ENCODE measurements around the gene TIGD6. TPM values are rescaled to one million over a fixed set of nuclear protein-coding genes. Genes with fewer than 3 reads are reported as not detected.
"Not testable (repeated sequence)": the region's sequence is repeated elsewhere in the genome, so short reads cannot be mapped to it uniquely, and the experiment has no call there.

Gene TIGD6
- total RNA-seq, 1 experiment from 2014 or later = 4.3 TPM

DNA sequence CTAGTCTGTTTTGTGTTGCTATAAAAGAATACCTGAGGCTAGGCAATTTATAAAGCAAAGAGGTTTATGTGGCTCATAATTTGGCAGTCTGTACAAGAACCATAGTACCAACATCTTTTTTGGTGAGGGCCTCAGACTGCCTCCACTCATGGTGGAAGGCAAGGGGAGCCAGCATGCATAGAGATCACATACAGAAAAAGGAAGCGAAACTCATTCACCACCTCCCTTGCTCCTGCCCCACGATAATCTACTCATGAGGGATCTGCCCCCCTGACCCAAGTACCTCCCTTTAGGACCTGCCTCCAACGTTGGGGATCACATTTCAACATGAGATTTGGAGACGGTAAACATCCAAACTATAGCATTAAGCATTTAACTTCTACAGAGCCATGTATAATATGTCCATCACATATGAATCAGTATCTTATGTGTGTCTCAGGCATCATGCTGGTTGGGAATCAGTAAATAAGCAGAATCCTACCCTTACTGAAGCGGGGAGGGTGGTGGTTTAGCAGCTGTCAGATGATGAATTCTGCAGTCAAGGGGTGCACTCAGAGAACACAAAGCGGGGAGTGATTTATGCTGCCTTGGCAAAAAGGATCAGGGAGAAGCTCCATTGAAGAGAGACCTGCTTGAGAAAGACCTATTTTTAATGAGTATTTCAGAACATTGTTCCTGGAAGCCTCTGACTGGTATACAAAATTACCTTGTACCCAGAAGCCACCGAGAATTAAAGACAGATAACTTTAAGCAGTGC is 34.9 kb upstream of the TIGD6 start:
- ChIA-PET CTCF (interaction anchor here (0.6 kb wide), 1 partner anchor 10 kb away, joined by 3 read pairs; no protein-coding TSS in a partner anchor), POLR2A (no interaction called here)
- no peaks in the 10 kb centered on the region for H3K9me3 Mint-ChIP-seq (ENCODE audit: unreplicated experiment)
- TF ChIP-seq, protein P1, sequence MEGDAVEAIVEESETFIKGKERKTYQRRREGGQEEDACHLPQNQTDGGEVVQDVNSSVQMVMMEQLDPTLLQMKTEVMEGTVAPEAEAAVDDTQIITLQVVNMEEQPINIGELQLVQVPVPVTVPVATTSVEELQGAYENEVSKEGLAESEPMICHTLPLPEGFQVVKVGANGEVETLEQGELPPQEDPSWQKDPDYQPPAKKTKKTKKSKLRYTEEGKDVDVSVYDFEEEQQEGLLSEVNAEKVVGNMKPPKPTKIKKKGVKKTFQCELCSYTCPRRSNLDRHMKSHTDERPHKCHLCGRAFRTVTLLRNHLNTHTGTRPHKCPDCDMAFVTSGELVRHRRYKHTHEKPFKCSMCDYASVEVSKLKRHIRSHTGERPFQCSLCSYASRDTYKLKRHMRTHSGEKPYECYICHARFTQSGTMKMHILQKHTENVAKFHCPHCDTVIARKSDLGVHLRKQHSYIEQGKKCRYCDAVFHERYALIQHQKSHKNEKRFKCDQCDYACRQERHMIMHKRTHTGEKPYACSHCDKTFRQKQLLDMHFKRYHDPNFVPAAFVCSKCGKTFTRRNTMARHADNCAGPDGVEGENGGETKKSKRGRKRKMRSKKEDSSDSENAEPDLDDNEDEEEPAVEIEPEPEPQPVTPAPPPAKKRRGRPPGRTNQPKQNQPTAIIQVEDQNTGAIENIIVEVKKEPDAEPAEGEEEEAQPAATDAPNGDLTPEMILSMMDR (IDR thresholded peaks at IDR 0.05; ENCODE audit: insufficient read depth in 1 of 2, low read depth in 1 of 2, low read length in 1 of 2, severe bottlenecking in 1 of 2, unreplicated experiment in 1 of 2) = no peak
- no peaks in the 10 kb centered on the region for H3K27me3 Mint-ChIP-seq (ENCODE audit: insufficient read depth, unreplicated experiment)
- Histone ChIP-seq H3K4me3 (ENCODE audit: low read depth, low read length) (no peak overlapping the region), H3K36me3 (ENCODE audit: control insufficient read depth, insufficient read depth, low read length) (peaks cover 11% of the 10 kb centered on the region), H3K9me3 (no peaks in the 10 kb centered on the region), H3K4me1 (0 out of 2 replicates have a peak, but pooled peaks cover 3% of the 10 kb centered on the region), H3K27me3 (replicated peaks; ENCODE audit: control insufficient read depth, insufficient read depth, low read length) (no peaks in the 10 kb centered on the region)
- no peak overlapping the region for H3K27ac Mint-ChIP-seq (ENCODE audit: unreplicated experiment)
- H3K36me3 Mint-ChIP-seq (ENCODE audit: insufficient read depth, unreplicated experiment) = peaks cover 59% of the 10 kb centered on the region
- H3K4me1 Mint-ChIP-seq (ENCODE audit: low read depth, unreplicated experiment) = no peaks in the 10 kb centered on the region
- DNase-seq = no peak
- BruUV-seq (replicated peaks) = no TSS peak
- H3K4me3 Mint-ChIP-seq (ENCODE audit: unreplicated experiment) = no peak overlapping the region
- intact Hi-C loops (cut with micrococcal nuclease; ENCODE audit: unreplicated experiment) = no loop called here

- ChIA-PET POLR2A (no interaction called here), CTCF (interaction anchor here (0.6 kb wide), 1 partner anchor 11 kb away, joined by 3 read pairs; no protein-coding TSS in a partner anchor)
- intact Hi-C loops (cut with micrococcal nuclease; ENCODE audit: unreplicated experiment) = no loop called here
- no peaks in the 10 kb centered on the region for H3K4me1 Mint-ChIP-seq (ENCODE audit: low read depth, unreplicated experiment)
- H3K27ac Mint-ChIP-seq (ENCODE audit: unreplicated experiment) = no peak overlapping the region
- H3K9me3 Mint-ChIP-seq (ENCODE audit: unreplicated experiment) = no peaks in the 10 kb centered on the region
- Histone ChIP-seq H3K36me3 (ENCODE audit: control insufficient read depth, insufficient read depth, low read length) (peaks cover 10% of the 10 kb centered on the region), H3K4me3 (ENCODE audit: low read depth, low read length) (no peak overlapping the region), H3K9me3 (no peaks in the 10 kb centered on the region), H3K27me3 (replicated peaks; ENCODE audit: control insufficient read depth, insufficient read depth, low read length) (no peaks in the 10 kb centered on the region), H3K4me1 (0 out of 2 replicates have a peak, but pooled peaks cover 3% of the 10 kb centered on the region)
- H3K36me3 Mint-ChIP-seq (ENCODE audit: insufficient read depth, unreplicated experiment) = peaks cover 55% of the 10 kb centered on the region
- no TSS peak for BruUV-seq (replicated peaks)
- no peak for DNase-seq
- TF ChIP-seq, protein P1 (IDR thresholded peaks at IDR 0.05; ENCODE audit: insufficient read depth in 1 of 2, low read depth in 1 of 2, low read length in 1 of 2, severe bottlenecking in 1 of 2, unreplicated experiment in 1 of 2) = no peak
- H3K4me3 Mint-ChIP-seq (ENCODE audit: unreplicated experiment) = no peak overlapping the region
- H3K27me3 Mint-ChIP-seq (ENCODE audit: insufficient read depth, unreplicated experiment) = no peaks in the 10 kb centered on the region
Measured at GRCh38 chr5:150034662-150035061, 34.2 kb upstream of the TIGD6 start.

DNA sequence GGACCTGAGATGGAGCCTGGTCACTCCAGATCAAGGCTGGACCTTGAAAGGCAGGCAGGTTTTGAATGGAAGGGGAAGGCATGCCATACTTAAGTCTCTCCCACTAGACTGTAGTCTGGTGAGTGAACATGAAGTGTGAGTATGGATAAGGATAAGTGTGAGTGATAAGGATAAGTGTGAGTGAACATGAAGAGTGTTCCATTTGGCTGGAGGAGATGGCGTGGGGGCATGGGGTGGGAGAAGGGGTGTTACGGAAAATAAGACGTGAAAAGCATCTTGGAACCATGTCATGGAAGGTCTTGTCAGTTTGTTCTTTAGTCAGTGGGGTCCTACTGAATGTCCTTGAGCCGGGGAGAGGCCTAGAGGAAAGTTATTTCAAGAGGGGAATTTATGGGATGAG is 32.9 kb upstream of the TIGD6 start:
- Mint-ChIP-seq H3K4me1 (ENCODE audit: low read depth, unreplicated experiment) (no peaks in the 10 kb centered on the region), H3K4me3 (ENCODE audit: unreplicated experiment) (no peak overlapping the region), H3K9me3 (ENCODE audit: unreplicated experiment) (no peaks in the 10 kb centered on the region), H3K36me3 (ENCODE audit: insufficient read depth, unreplicated experiment) (peaks cover 63% of the 10 kb centered on the region), H3K27me3 (ENCODE audit: insufficient read depth, unreplicated experiment) (no peaks in the 10 kb centered on the region), H3K27ac (ENCODE audit: unreplicated experiment) (no peak overlapping the region)
- CTCF ChIA-PET = no interaction called here
- no peak for DNase-seq
- peaks cover 10% of the 10 kb centered on the region for H3K36me3 ChIP-seq (ENCODE audit: control insufficient read depth, insufficient read depth, low read length)
- intact Hi-C loops (cut with micrococcal nuclease; ENCODE audit: unreplicated experiment) = no loop called here
- H3K4me3 ChIP-seq (ENCODE audit: low read depth, low read length) = no peak overlapping the region
- TF ChIP-seq, protein P1 (IDR thresholded peaks at IDR 0.05; ENCODE audit: insufficient read depth in 1 of 2, low read depth in 1 of 2, low read length in 1 of 2, severe bottlenecking in 1 of 2, unreplicated experiment in 1 of 2) = no peak
- no TSS peak for BruUV-seq (replicated peaks)
- POLR2A ChIA-PET = no interaction called here
- H3K9me3 ChIP-seq = no peaks in the 10 kb centered on the region
- H3K4me1 ChIP-seq = 0 out of 2 replicates have a peak, but pooled peaks cover 3% of the 10 kb centered on the region
- no peaks in the 10 kb centered on the region for H3K27me3 ChIP-seq (replicated peaks; ENCODE audit: control insufficient read depth, insufficient read depth, low read length)

GRCh38 chr5:150028047-150028446 is 27.6 kb upstream of the TIGD6 start:
- H3K27me3 Mint-ChIP-seq (ENCODE audit: insufficient read depth, unreplicated experiment); DNase-seq; H3K4me3 ChIP-seq (ENCODE audit: low read depth, low read length); H3K4me3 Mint-ChIP-seq (ENCODE audit: unreplicated experiment); H3K27ac Mint-ChIP-seq (ENCODE audit: unreplicated experiment); H3K9me3 Mint-ChIP-seq (ENCODE audit: unreplicated experiment); POLR2A ChIA-PET; BruUV-seq (replicated peaks); H3K36me3 ChIP-seq (ENCODE audit: control insufficient read depth, insufficient read depth, low read length); intact Hi-C loops (cut with micrococcal nuclease; ENCODE audit: unreplicated experiment); CTCF ChIA-PET; H3K9me3 ChIP-seq; H3K27me3 ChIP-seq (replicated peaks; ENCODE audit: control insufficient read depth, insufficient read depth, low read length); H3K4me1 Mint-ChIP-seq (ENCODE audit: low read depth, unreplicated experiment): not testable (repeated sequence)
- peaks cover 19% of the 10 kb centered on the region for H3K4me1 ChIP-seq
- H3K36me3 Mint-ChIP-seq (ENCODE audit: insufficient read depth, unreplicated experiment) = peaks cover 72% of the 10 kb centered on the region

All from Caco-2 (cell line).